SK-N-SH treated with all-trans-retinoic acid at 6 μM for 48 hours (cell line): ENCODE results near the gene PTGES3L.

Source experiments
- ATAC-seq: fragments of 200-7000 bp; cut with Tn5 transposase; 3 replicates; pipeline ENCODE4 v1.9.1; 2020; ENCODE audit warnings: mild to moderate bottlenecking, moderate library complexity
- ARNTL ChIP-seq: fragments of 450-650 bp; formaldehyde crosslinking; IDR thresholded peaks from 2 replicates; pipeline ENCODE4 v1.5.0; 2020; ENCODE audit warnings: low read depth, mild to moderate bottlenecking, moderate library complexity, borderline replicate concordance
- BACH2 ChIP-seq: fragments of 250-450 bp; sonication (Bioruptor Pico); IDR thresholded peaks from 2 replicates; pipeline ENCODE4 v1.9.0; 2021; ENCODE audit warnings: mild to moderate bottlenecking, borderline replicate concordance
- CREB5 ChIP-seq: fragments of 250-450 bp; sonication (Bioruptor Pico); IDR thresholded peaks from 2 replicates; pipeline ENCODE4 v1.5.1; 2020; ENCODE audit warnings: low read depth, mild to moderate bottlenecking, moderate library complexity
- CSDC2 ChIP-seq: fragments of 250-450 bp; sonication (Bioruptor Pico); IDR thresholded peaks from 2 replicates; pipeline ENCODE4 v1.5.0; 2020; ENCODE audit warnings: mild to moderate bottlenecking, moderate library complexity
- CSRNP3 ChIP-seq: fragments of 250-450 bp; sonication (Bioruptor Pico); IDR thresholded peaks from 2 replicates; pipeline ENCODE4 v1.5.1; 2021; ENCODE audit warnings: mild to moderate bottlenecking, moderate library complexity
- ESRRG ChIP-seq: fragments of 250-450 bp; sonication (Bioruptor Pico); IDR thresholded peaks from 2 replicates; pipeline ENCODE4 v1.6.1; 2021; ENCODE audit warnings: mild to moderate bottlenecking
- GLIS3 ChIP-seq: fragments of 250-450 bp; sonication (Bioruptor Pico); IDR thresholded peaks from 2 replicates; pipeline ENCODE4 v1.5.0; 2020; ENCODE audit warnings: mild to moderate bottlenecking, moderate library complexity
- ISL1 ChIP-seq: fragments of 250-450 bp; sonication (Bioruptor Pico); IDR thresholded peaks from 2 replicates; pipeline ENCODE4 v2.1.2; 2022; ENCODE audit warnings: mild to moderate bottlenecking, moderate library complexity
- OSR1 ChIP-seq: fragments of 250-450 bp; sonication (Bioruptor Pico); IDR thresholded peaks from 2 replicates; pipeline ENCODE4 v1.8.0; 2022; ENCODE audit warnings: moderate library complexity, mild to moderate bottlenecking, inconsistent platforms
- PATZ1 ChIP-seq: fragments of 250-450 bp; sonication (Bioruptor Pico); IDR thresholded peaks from 2 replicates; pipeline ENCODE4 v1.8.0; 2020; ENCODE audit warnings: mild to moderate bottlenecking, moderate library complexity, borderline replicate concordance
- POU6F1 ChIP-seq: fragments of 250-450 bp; sonication (Bioruptor Pico); IDR thresholded peaks from 2 replicates; pipeline ENCODE4 v1.8.0; 2021; ENCODE audit warnings: low read depth, mild to moderate bottlenecking, moderate library complexity, borderline replicate concordance
- PPARA ChIP-seq: fragments of 250-450 bp; sonication (Bioruptor Pico); IDR thresholded peaks from 2 replicates; pipeline ENCODE4 v1.5.0; 2020; ENCODE audit warnings: mild to moderate bottlenecking, borderline replicate concordance
- RARB ChIP-seq: fragments of 250-450 bp; sonication (Bioruptor Pico); IDR thresholded peaks from 2 replicates; pipeline ENCODE4 v1.8.0; 2021; ENCODE audit warnings: mild to moderate bottlenecking, moderate library complexity
- SNAI2 ChIP-seq: fragments of 250-450 bp; sonication (Bioruptor Pico); IDR thresholded peaks from 2 replicates; pipeline ENCODE4 v1.5.0; 2020; ENCODE audit warnings: mild to moderate bottlenecking, moderate library complexity
- TCF4 ChIP-seq: fragments of 250-450 bp; sonication (Bioruptor Pico); IDR thresholded peaks from 2 replicates; pipeline ENCODE4 v1.8.0; 2021; ENCODE audit warnings: mild to moderate bottlenecking, moderate library complexity, borderline replicate concordance
- TOX ChIP-seq: fragments of 250-450 bp; sonication (Bioruptor Pico); IDR thresholded peaks from 2 replicates; pipeline ENCODE4 v1.8.0; 2021; ENCODE audit warnings: mild to moderate bottlenecking, moderate library complexity, borderline replicate concordance
- ZC3H10 ChIP-seq: fragments of 250-450 bp; sonication (Bioruptor Pico); IDR thresholded peaks from 2 replicates; pipeline ENCODE4 v1.5.1; 2021; ENCODE audit warnings: mild to moderate bottlenecking, moderate library complexity
- ZFP3 ChIP-seq: fragments of 250-450 bp; sonication (Bioruptor Pico); IDR thresholded peaks from 2 replicates; pipeline ENCODE4 v1.5.0; 2020; ENCODE audit warnings: mild to moderate bottlenecking, moderate library complexity
- ZFP30 ChIP-seq: fragments of 450-650 bp; formaldehyde crosslinking; IDR thresholded peaks from 2 replicates; pipeline ENCODE4 v1.5.0; 2022; ENCODE audit warnings: mild to moderate bottlenecking, moderate library complexity
- ZNF565 ChIP-seq: fragments of 450-650 bp; formaldehyde crosslinking; conservative IDR thresholded peaks from 2 replicates; pipeline ENCODE4 v1.5.0; 2020; ENCODE audit warnings: low read depth, mild to moderate bottlenecking, moderate library complexity
- ZNF70 ChIP-seq: fragments of 450-650 bp; formaldehyde crosslinking; IDR thresholded peaks from 2 replicates; pipeline ENCODE4 v1.5.0; 2020; ENCODE audit warnings: mild to moderate bottlenecking, moderate library complexity
- ZNF8 ChIP-seq: fragments of 450-650 bp; formaldehyde crosslinking; IDR thresholded peaks from 2 replicates; pipeline ENCODE4 v1.5.0; 2020; ENCODE audit warnings: mild to moderate bottlenecking, moderate library complexity
- TF ChIP-seq, protein P1 (sequence below): fragments of 250-450 bp; sonication (Bioruptor Pico); IDR thresholded peaks from 2 replicates; pipeline ENCODE4 v1.5.0; 2020; ENCODE audit warnings: mild to moderate bottlenecking, moderate library complexity

Gene PTGES3L

GRCh38 chr17:42989141-42989540 lies 9.3 kb upstream of the PTGES3L start (continued):
- TF ChIP-seq CREB5 (CRISPR knock-in tag), result no peak

DNA sequence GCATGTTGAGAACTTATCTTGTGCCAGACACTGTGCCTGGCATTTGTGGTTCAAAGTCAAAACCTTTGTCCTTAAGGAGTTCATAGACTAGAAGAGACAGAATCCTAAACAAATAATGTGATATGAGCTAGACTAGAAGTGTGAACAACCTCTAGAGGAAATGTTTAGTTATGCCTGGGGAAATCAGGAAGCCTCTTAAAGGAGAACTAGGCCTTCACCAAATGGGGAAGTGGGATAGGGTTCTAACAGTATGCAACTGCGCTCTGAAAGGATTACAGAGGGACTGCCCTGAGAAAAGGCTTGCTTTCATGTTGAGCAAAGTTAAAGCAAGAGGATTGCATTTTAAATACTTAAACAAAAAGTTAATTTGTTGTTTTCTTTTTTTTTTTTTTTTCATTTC lies 5.3 kb upstream of the PTGES3L start:
- ATAC-seq, result no peak
- TF ChIP-seq PPARA (CRISPR knock-in tag), result no peak
- no peak for TF ChIP-seq CSDC2 (CRISPR knock-in tag)
- no peak for TF ChIP-seq TCF4 (CRISPR knock-in tag)
- no peak for TF ChIP-seq RARB (CRISPR knock-in tag)
- TF ChIP-seq ZNF8 (CRISPR knock-in tag), result no peak
- TF ChIP-seq OSR1 (CRISPR knock-in tag), result no peak
- TF ChIP-seq CREB5 (CRISPR knock-in tag), result no peak
- TF ChIP-seq GLIS3, result no peak
- no peak for TF ChIP-seq ARNTL
- TF ChIP-seq ZFP3 (CRISPR knock-in tag), result no peak
- TF ChIP-seq ZC3H10 (CRISPR knock-in tag), result no peak
- no peak for TF ChIP-seq ZFP30
- no peak for TF ChIP-seq ZNF565 (CRISPR knock-in tag)
- TF ChIP-seq CSRNP3, result no peak
- no peak for TF ChIP-seq TOX
- TF ChIP-seq, protein P1, sequence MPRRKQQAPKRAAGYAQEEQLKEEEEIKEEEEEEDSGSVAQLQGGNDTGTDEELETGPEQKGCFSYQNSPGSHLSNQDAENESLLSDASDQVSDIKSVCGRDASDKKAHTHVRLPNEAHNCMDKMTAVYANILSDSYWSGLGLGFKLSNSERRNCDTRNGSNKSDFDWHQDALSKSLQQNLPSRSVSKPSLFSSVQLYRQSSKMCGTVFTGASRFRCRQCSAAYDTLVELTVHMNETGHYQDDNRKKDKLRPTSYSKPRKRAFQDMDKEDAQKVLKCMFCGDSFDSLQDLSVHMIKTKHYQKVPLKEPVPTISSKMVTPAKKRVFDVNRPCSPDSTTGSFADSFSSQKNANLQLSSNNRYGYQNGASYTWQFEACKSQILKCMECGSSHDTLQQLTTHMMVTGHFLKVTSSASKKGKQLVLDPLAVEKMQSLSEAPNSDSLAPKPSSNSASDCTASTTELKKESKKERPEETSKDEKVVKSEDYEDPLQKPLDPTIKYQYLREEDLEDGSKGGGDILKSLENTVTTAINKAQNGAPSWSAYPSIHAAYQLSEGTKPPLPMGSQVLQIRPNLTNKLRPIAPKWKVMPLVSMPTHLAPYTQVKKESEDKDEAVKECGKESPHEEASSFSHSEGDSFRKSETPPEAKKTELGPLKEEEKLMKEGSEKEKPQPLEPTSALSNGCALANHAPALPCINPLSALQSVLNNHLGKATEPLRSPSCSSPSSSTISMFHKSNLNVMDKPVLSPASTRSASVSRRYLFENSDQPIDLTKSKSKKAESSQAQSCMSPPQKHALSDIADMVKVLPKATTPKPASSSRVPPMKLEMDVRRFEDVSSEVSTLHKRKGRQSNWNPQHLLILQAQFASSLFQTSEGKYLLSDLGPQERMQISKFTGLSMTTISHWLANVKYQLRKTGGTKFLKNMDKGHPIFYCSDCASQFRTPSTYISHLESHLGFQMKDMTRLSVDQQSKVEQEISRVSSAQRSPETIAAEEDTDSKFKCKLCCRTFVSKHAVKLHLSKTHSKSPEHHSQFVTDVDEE (CRISPR knock-in tag), result no peak
- no peak for TF ChIP-seq ISL1
- no peak for TF ChIP-seq SNAI2 (CRISPR knock-in tag)
- no peak for TF ChIP-seq ESRRG (CRISPR knock-in tag)
- no peak for TF ChIP-seq PATZ1

- TF ChIP-seq ZNF70 (CRISPR knock-in tag), result no peak
- TF ChIP-seq ZNF565 (CRISPR knock-in tag), result no peak
- TF ChIP-seq TCF4 (CRISPR knock-in tag), result no peak
- no peak for TF ChIP-seq POU6F1
- TF ChIP-seq CREB5 (CRISPR knock-in tag), result no peak
- no peak for TF ChIP-seq BACH2 (CRISPR knock-in tag)
- TF ChIP-seq ZNF8 (CRISPR knock-in tag), result no peak
- no peak for TF ChIP-seq ZFP3 (CRISPR knock-in tag)
- no peak for TF ChIP-seq GLIS3
- TF ChIP-seq PPARA (CRISPR knock-in tag), result no peak
- TF ChIP-seq TOX, result no peak
- TF ChIP-seq ZC3H10 (CRISPR knock-in tag), result no peak
- TF ChIP-seq, protein P1 (CRISPR knock-in tag), result no peak
- TF ChIP-seq RARB (CRISPR knock-in tag), result no peak
- TF ChIP-seq OSR1 (CRISPR knock-in tag), result no peak
- TF ChIP-seq, all 23 proteins: peak for 0
- no peak for ATAC-seq
Observed at GRCh38 chr17:42982266-42982665, 2.4 kb upstream of the PTGES3L start.
